Cardiac fibroblast (primary cell): ENCODE data around the gene ERC2.

Experiments used
- DNase-seq, 2 donors: peaks; one replicate each; pipeline versions ENCODE4 v3.0.0 to v3.0.0-alpha.2; 2010; ENCODE audit warnings: low read depth in 2 of 2
- H3K4me3 ChIP-seq, 2 donors: replicated peaks in 1 of 2; 1 replicate in 1 of 2; 2 replicates in 1 of 2; pipeline ENCODE4 v1.5.1; 2011; ENCODE audit warnings: low read depth in 2 of 2, low read length in 2 of 2, mild to moderate bottlenecking in 2 of 2, moderate library complexity in 1 of 2
- TF ChIP-seq, protein P1 (sequence below): IDR thresholded peaks from one replicate; pipeline ENCODE4 v1.5.1; 2011; ENCODE audit warnings: low read depth, mild to moderate bottlenecking, low read length, inconsistent platforms

Gene ERC2

DNA sequence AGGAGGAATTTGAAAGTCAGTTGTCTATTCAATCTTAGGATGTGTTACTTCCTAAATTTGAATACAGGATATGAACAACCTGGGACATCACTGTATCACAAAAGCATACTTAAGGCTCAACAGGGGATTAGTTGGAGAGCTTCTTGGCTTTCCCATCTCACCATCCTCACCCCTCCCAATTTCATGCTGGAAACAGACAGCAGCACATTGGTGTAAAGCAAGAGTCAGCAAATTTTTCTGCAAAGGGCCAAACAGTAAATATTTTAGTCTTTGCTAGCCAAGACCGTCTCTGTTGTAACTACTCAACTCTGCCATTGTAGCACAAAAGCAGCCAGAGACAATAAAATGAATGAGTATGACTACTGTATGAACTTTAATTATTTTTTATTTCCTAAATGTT is 94.9 kb downstream of the ERC2 start:
- no peak for DNase-seq
- TF ChIP-seq, protein P1, sequence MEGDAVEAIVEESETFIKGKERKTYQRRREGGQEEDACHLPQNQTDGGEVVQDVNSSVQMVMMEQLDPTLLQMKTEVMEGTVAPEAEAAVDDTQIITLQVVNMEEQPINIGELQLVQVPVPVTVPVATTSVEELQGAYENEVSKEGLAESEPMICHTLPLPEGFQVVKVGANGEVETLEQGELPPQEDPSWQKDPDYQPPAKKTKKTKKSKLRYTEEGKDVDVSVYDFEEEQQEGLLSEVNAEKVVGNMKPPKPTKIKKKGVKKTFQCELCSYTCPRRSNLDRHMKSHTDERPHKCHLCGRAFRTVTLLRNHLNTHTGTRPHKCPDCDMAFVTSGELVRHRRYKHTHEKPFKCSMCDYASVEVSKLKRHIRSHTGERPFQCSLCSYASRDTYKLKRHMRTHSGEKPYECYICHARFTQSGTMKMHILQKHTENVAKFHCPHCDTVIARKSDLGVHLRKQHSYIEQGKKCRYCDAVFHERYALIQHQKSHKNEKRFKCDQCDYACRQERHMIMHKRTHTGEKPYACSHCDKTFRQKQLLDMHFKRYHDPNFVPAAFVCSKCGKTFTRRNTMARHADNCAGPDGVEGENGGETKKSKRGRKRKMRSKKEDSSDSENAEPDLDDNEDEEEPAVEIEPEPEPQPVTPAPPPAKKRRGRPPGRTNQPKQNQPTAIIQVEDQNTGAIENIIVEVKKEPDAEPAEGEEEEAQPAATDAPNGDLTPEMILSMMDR: no peak
- H3K4me3 ChIP-seq: no peak overlapping the region

DNA sequence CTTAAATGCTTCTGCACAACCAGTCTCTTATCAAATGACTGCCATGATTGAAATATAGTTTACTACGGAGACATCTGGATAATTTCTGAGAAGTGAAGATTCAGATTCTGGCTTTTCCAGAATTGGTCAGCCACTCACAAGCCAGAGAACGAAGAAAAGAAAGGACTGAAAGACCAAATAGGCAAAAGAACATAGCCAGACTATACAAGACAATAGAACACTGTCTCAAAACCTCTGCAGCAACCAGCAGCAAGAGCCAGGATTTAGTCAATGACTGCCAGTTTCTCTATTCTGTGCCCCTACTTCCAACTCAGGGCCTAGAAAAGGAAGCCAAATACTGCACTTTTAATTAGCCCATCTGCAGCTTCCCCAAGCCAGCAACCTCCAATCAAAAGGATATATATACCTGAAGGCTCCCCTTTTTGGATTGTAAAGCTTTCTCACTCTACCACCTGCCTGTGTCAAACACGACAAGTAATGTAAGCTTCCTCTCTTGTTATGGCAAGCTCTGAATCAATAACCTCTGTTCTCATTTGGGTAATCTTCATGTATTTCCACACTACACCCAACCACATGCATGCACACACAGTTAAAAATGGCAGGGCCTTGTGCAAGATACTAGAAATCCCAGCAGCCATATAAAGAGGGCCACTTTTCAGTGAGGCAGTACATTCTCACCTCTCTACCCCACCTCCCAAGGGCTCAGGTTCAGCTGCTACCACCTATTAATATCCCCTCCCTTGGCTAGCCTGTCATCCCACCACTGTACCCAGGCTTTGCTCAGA is 97.1 kb downstream of the ERC2 start:
- H3K4me3 ChIP-seq: no peak overlapping the region
- no peak for DNase-seq
- TF ChIP-seq, protein P1: no peak

DNA sequence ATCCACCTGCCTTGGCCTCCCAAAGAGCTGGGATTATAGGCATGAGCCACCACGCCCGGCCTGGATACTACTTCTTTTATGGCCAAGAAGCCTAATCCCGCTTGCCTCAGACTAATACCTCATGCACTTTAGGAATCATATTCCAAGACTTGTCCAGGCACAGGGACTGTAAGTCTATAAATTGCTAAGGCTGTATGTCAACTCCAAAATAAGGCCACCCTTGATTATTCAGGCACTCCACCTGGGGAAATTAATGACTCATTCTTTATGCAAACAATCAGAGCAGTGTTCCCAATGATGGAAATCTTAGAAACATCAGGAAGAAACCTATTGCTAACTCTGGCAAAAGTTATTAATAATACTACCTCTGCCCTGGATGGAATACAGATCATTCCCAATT is 98.4 kb downstream of the ERC2 start:
- no peak for DNase-seq
- TF ChIP-seq, protein P1: no peak
- no peak overlapping the region for H3K4me3 ChIP-seq

DNA sequence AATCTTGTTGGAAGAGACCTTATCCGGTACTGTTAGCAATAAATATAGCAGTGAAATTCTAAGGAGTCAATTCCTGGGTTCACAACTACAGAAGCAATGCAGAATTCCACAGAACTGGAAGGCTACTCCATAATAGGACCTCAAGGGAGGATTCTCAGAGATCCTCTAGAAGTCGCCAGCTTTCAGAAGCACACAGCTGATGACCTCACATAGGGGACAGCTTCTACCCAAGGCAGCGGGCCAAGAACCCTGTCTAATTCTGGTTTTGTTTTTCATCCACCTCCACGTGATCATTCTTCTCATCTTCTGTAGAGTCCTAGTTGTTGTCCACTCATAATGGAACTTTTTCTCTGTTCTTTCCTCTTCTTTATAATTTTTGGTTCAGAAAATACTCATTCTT is 99.4 kb downstream of the ERC2 start:
- TF ChIP-seq, protein P1: no peak
- no peak for DNase-seq
- no peak overlapping the region for H3K4me3 ChIP-seq

DNA sequence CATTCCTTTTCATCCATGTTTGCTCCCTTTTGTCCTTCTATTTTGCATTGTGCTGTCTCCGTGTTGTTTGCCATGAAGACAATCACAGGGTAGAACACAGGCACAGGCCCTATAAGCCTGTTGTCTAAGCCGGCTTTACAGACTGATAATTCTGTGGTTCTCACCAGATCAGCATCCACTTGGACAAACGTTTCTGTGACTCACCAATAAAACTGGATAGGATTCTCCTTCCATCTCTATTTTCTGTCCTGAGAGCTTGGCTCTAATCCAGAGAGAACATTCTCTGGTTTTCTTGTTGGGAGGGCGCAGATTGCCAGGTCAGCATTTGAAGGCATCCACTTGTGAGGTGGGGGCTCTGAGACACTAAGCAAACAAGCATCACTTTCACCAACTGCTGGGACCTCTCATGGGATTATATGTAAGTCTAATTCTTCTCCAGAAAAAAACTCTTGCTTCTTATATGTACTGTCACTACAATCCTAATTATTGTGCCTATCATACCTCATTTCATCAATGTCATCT is 101.6 kb downstream of the ERC2 start:
- DNase-seq: no peak
- no peak overlapping the region for H3K4me3 ChIP-seq
- TF ChIP-seq, protein P1: no peak

DNA sequence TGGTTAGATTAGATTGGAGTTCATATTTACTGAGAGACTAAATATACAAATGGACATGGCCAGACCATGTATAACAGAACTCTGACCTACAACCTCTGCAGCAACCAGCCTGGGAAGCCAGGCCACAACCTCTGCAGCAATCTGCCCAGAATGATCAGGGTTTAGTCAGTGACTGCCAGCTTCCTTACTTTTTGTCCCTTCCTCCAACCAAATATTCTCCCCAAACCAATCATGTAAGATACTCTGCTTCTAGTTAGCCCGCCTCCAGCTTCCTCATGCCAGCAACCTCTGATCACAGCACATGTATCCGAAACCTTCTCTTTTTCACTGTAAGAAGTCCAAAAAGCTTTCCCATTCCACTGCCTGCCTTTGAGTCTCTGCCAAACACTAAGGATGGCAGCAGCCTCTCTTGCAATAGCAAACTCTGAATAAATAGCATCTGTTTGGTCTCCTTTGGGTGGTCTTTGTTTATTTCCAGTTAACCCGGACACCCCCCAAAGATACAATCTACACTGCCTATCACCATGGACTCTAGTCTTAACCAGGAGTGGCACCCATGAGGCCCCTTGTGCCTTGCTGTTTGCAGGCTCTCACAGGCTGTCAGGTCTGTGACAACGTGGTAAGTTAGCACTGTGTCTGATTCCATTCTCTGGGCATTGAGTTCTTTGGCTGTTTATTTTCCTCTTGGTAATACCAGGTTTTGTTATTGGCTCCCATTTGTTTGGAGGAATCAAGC is 102.2 kb downstream of the ERC2 start:
- no peak for DNase-seq
- H3K4me3 ChIP-seq: no peak overlapping the region
- TF ChIP-seq, protein P1: no peak
